ENCODE data around the gene ATP11A. TPM values are rescaled to one million over a fixed set of nuclear protein-coding genes. Genes with fewer than 3 reads are reported as not detected.

Gene ATP11A
- total and polyA plus RNA-seq, 4 donors, result 18.0 to 24.7 (median 21.5) TPM

GRCh38 chr13:112929783-112930055 lies 239.9 kb downstream of the ATP11A start:
- H3K4me1 ChIP-seq (ENCODE audit: control insufficient read depth, insufficient read depth, low read length), result peaks cover 17% of the 10 kb centered on the region
- no peak overlapping the region for H3K27ac ChIP-seq (ENCODE audit: low read depth, low read length)
- DNase-seq (ENCODE audit: low read depth in 4 of 6, low spot score in 6 of 6), result no peak
- WGBS (ENCODE audit: insufficient coverage), result 54% methylated on average over 4 of the region's 8 CpGs
- H3K4me3 ChIP-seq (ENCODE audit: low read depth, low read length), result no peak overlapping the region
- H3K9me3 ChIP-seq (ENCODE audit: control insufficient read depth, insufficient read depth, low read length), result no peaks in the 10 kb centered on the region
- H3K27me3 ChIP-seq (ENCODE audit: control insufficient read depth, insufficient read depth, low read length), result no peaks in the 10 kb centered on the region
- no peaks in the 10 kb centered on the region for H3K36me3 ChIP-seq (ENCODE audit: control insufficient read depth, insufficient read depth, low read length)

DNA sequence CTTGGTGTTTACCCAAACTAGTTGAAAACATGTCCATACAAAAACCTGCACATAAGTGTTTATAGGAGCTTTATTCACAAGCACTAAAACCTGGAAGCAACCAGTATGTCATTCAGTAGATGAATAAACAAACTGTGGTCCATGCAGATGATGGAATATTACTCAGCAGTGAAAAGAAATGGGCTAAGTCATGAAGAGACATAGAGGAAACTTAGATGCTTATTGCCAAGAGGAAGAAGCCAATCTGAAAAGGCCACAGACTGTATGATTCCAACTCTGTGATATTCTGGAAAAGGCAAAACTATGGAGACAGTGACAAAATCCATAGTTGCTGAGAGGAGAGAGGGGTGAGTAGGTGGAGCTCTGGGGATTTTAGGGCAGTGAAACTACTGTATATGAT lies 240.4 kb downstream of the ATP11A start:
- Histone ChIP-seq H3K27me3 (ENCODE audit: control insufficient read depth, insufficient read depth, low read length) (no peaks in the 10 kb centered on the region), H3K4me3 (ENCODE audit: low read depth, low read length) (no peak overlapping the region), H3K27ac (ENCODE audit: low read depth, low read length) (no peak overlapping the region), H3K9me3 (ENCODE audit: control insufficient read depth, insufficient read depth, low read length) (no peaks in the 10 kb centered on the region), H3K4me1 (ENCODE audit: control insufficient read depth, insufficient read depth, low read length) (peaks cover 17% of the 10 kb centered on the region), H3K36me3 (ENCODE audit: control insufficient read depth, insufficient read depth, low read length) (no peaks in the 10 kb centered on the region)
- DNase-seq (ENCODE audit: low read depth in 4 of 6, low spot score in 6 of 6), result no peak

DNA sequence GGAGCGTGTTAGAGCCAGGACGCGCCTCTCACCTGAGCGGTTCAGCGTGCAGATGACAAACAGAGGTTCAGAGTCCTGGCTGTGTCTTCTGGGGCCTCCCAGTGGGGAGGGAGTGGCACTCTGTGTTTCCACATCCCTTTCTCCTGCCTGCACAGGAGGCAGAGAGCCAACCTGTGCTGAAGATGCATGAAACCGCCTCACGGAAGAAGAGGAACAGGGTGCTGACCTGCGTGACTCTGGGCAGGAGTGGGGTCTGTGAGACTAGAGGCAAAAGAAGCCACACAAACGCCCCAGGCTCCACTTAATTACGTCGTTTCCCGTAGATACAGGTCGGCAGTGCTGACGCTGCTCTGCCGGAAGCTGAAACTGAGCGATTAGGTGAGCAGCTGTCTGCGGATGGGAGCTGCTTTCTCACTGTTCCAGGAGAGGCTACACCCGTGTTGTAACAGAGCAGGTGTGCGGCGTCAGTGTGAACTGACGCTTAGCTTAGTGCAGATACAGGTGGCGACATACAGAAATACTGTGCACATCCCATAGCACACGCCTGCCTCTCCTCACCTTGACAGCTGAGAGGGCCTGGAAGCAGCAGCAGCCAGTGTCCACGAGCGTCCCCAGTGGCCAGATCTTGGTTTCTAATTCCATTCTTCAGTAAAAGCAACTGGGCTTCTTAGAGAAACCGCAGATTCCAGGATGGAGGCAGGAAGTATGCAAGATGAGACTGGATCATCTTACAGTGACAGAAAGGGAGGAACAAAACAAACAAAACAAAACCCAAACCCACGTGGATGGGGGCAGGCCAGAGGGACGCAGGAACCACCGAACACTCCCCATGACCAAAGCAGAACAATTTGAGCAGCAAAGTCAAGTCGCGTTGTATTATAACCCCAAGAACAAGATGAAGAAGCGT lies 241.4 kb downstream of the ATP11A start:
- WGBS (ENCODE audit: insufficient coverage), result 70% methylated on average over 25 of the region's 32 CpGs
- no peaks in the 10 kb centered on the region for H3K27me3 ChIP-seq (ENCODE audit: control insufficient read depth, insufficient read depth, low read length)
- peaks cover 17% of the 10 kb centered on the region for H3K4me1 ChIP-seq (ENCODE audit: control insufficient read depth, insufficient read depth, low read length)
- H3K27ac ChIP-seq (ENCODE audit: low read depth, low read length), result no peak overlapping the region
- H3K4me3 ChIP-seq (ENCODE audit: low read depth, low read length), result no peak overlapping the region
- DNase-seq (ENCODE audit: low read depth in 4 of 6, low spot score in 6 of 6), result peak in 3 of 6 donors; percentile 24 to 81 (median 51)
- H3K9me3 ChIP-seq (ENCODE audit: control insufficient read depth, insufficient read depth, low read length), result no peaks in the 10 kb centered on the region
- no peaks in the 10 kb centered on the region for H3K36me3 ChIP-seq (ENCODE audit: control insufficient read depth, insufficient read depth, low read length)

GRCh38 chr13:112932971-112933370 lies 243.1 kb downstream of the ATP11A start:
- WGBS (ENCODE audit: insufficient coverage), result 85% methylated on average over 8 of the region's 9 CpGs
- H3K27ac ChIP-seq (ENCODE audit: low read depth, low read length), result no peak overlapping the region
- H3K4me3 ChIP-seq (ENCODE audit: low read depth, low read length), result no peak overlapping the region
- no peaks in the 10 kb centered on the region for H3K9me3 ChIP-seq (ENCODE audit: control insufficient read depth, insufficient read depth, low read length)
- DNase-seq (ENCODE audit: low read depth in 4 of 6, low spot score in 6 of 6), result no peak
- H3K27me3 ChIP-seq (ENCODE audit: control insufficient read depth, insufficient read depth, low read length), result no peaks in the 10 kb centered on the region
- H3K36me3 ChIP-seq (ENCODE audit: control insufficient read depth, insufficient read depth, low read length), result no peaks in the 10 kb centered on the region
- peaks cover 17% of the 10 kb centered on the region for H3K4me1 ChIP-seq (ENCODE audit: control insufficient read depth, insufficient read depth, low read length)

GRCh38 chr13:112933649-112934048 lies 243.8 kb downstream of the ATP11A start:
- Histone ChIP-seq H3K27me3 (ENCODE audit: control insufficient read depth, insufficient read depth, low read length) (no peaks in the 10 kb centered on the region), H3K9me3 (ENCODE audit: control insufficient read depth, insufficient read depth, low read length) (no peaks in the 10 kb centered on the region), H3K27ac (ENCODE audit: low read depth, low read length) (no peak overlapping the region), H3K36me3 (ENCODE audit: control insufficient read depth, insufficient read depth, low read length) (no peaks in the 10 kb centered on the region), H3K4me1 (ENCODE audit: control insufficient read depth, insufficient read depth, low read length) (peaks cover 16% of the 10 kb centered on the region), H3K4me3 (ENCODE audit: low read depth, low read length) (no peak overlapping the region)
- 89% methylated on average over 5 of the region's 7 CpGs for WGBS (ENCODE audit: insufficient coverage)
- no peak for DNase-seq (ENCODE audit: low read depth in 4 of 6, low spot score in 6 of 6)

- DNase-seq (ENCODE audit: low read depth in 4 of 6, low spot score in 6 of 6), result no peak
- no peaks in the 10 kb centered on the region for H3K9me3 ChIP-seq (ENCODE audit: control insufficient read depth, insufficient read depth, low read length)
- H3K27me3 ChIP-seq (ENCODE audit: control insufficient read depth, insufficient read depth, low read length), result no peaks in the 10 kb centered on the region
- 60% methylated on average over 6 of the region's 6 CpGs for WGBS (ENCODE audit: insufficient coverage)
- no peak overlapping the region for H3K27ac ChIP-seq (ENCODE audit: low read depth, low read length)
- no peaks in the 10 kb centered on the region for H3K36me3 ChIP-seq (ENCODE audit: control insufficient read depth, insufficient read depth, low read length)
- H3K4me1 ChIP-seq (ENCODE audit: control insufficient read depth, insufficient read depth, low read length), result peaks cover 11% of the 10 kb centered on the region
- H3K4me3 ChIP-seq (ENCODE audit: low read depth, low read length), result no peak overlapping the region
Observed at GRCh38 chr13:112934078-112934477, 244.2 kb downstream of the ATP11A start.

Other genes with a start within 250 kb of the ATP11A start
- 10 to 100 TPM; 23.2 to 31.0 TPM for gene TUBGCP3, start 101.9 kb upstream of the ATP11A start, total RNA-seq
- 10 to 100 TPM; 35.9 to 40.5 TPM for gene TUBGCP3, start 101.9 kb upstream of the ATP11A start, polyA plus RNA-seq (ENCODE audit: insufficient read length in 2 of 2)